Loucy (cell line): ENCODE measurements around the gene GGT7.

Experiments used
- CTCF ChIP-seq: fragments of 200-600 bp; sonication (generic); conservative IDR thresholded peaks from 2 replicates; pipeline ENCODE4 v1.5.1; 2014; ENCODE audit warnings: mild to moderate bottlenecking, antibody characterized with exemption, low read length
- EZH2phosphoT487 ChIP-seq: fragments of 200-600 bp; IDR thresholded peaks from 2 replicates; pipeline ENCODE4 v1.6.1; 2018; ENCODE audit warnings: antibody characterized with exemption, mild to moderate bottlenecking, moderate library complexity, borderline replicate concordance

DNA sequence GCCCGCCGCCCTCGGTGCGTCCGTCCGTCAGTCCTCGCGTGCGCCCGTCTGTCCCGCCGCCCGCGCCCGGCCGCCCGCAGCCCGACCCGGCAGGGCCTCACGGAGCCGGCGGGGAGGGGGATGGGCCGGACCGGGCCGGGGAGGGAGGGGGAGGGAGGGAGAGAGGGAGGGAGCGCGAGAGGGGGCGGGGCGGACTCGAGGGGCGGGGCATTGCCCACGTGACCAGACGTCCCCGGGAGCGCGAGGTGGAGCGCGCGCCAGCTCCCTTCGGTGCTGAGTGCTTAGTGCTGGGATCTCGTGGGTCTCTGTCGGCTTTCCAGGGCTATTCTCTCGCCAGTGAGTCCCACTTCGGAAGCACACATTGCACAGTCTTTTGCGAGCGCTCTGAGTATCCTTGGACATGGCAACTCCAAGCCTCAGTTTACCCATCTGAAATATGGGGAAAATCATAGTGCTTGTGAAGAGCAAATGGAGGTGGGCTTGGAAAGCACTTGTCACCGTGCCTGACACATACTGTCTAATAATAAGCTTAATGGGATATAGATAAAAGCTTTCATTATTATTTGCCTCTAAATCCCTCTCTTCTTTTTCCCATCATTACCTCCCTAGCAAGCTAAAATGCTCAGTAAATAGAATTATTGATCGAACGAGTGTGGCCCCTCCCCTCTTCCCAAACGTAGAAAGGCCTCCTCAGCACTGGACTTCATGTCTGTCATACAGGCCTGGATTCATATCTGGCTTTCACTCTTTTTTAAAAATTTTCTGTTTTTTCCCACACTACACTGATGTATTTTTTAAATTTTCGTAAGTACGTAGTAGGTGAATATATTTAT is 46.9 kb downstream of the GGT7 start, which contains the start of gene NCOA6:
- TF ChIP-seq CTCF = no peak
- no peak for TF ChIP-seq EZH2phosphoT487
